Stimulated activated CD4-positive, alpha-beta T cell treated with anti-CD3 and anti-CD28 coated beads, Interleukin-2, amount 100 ng/mL, for 48 hours (primary cell): ENCODE results near the gene TPT1.
A peak's percentile ranks its signal among the peaks of the same experiment; 100 is the strongest.
"Not testable (repeated sequence)": the region's sequence is repeated elsewhere in the genome, so short reads cannot be mapped to it uniquely, and the experiment has no call there.

Experiments
- DNase-seq, 2 donors: peaks; one replicate each; pipeline ENCODE4 v3.0.0-alpha.2; 2020

Gene TPT1

DNA sequence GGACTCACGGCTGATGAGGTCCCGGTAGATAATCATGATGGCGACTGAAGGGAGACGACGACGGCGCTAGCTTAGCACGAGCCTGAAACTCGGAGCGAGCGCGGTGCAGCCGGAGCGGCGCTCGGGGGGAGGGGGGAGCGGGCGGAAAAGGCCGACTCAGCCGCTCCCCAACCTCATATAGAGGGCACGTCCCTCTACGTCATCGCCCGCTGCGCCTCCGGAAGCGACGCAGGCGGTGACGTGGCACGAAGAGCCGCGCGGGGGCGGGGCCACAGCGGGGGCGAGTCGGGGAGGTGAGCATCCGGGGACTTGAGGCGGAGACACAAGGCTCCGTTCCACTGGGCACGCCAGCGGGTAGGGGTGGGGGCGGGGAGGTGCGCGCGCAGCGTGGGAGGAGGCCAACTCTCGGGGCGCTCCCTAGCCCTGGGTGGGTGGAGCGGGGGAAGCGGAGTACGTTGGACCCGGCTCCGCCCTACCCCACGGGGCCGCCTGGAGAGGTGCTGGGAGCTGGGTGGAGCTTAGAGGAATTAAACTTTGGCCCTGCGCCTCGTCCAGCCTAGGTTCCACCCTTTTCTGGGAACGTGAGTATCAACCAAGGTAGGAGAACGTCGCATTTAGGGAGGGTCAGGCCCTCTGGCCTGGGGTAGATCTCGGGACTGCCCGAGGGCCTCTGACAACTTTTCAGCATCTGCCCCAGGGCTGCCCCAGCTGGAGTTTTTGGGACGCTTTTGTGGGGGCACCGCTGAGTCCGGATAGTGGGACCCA lies at the start of gene TPT1:
TPT1 (minus strand) TSS at position 150 of the 765 bp plus-strand sequence; CDS start at position 36, 114 bp downstream.
- peak; percentile 98 to 99 for DNase-seq

DNA sequence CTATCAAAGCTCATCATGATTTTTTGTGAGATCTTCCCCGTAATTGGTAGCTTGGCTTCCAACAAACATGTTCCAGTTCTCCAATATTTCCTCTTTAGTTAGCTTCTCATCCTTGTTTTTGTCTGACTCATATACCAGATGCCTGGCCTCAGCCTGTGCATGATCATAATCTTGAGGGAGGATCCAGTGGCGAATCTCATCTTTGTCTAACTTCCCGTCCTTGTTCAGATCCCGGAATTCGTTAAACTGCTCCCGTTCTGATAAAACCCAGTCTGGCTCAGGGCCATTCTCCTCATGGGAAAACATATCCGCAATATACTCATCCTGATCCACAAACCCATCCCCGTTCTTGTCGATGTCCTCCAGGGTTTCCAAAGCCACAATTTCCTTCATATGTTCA lies 49.4 kb upstream of the TPT1 start:
- DNase-seq: not testable (repeated sequence)

DNA sequence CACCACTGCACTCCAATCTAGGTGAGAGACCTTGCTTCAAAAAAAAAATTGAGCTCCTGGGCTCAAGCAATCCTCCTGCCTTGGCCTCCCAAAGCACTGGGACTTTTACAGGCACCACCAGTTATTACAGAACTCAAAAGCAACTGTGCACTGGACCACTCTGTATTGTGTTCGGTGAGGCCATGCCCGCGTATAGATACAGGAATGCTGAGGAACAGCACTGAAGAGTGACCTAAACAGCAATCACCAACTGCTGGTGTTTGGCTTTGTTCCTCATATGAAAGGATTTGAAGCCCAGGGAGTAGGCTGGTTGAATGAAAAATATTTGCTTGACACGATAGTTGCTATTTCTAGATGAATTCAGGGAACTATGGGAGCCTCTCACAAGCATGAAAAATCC lies 47.7 kb upstream of the TPT1 start:
- no peak for DNase-seq

DNA sequence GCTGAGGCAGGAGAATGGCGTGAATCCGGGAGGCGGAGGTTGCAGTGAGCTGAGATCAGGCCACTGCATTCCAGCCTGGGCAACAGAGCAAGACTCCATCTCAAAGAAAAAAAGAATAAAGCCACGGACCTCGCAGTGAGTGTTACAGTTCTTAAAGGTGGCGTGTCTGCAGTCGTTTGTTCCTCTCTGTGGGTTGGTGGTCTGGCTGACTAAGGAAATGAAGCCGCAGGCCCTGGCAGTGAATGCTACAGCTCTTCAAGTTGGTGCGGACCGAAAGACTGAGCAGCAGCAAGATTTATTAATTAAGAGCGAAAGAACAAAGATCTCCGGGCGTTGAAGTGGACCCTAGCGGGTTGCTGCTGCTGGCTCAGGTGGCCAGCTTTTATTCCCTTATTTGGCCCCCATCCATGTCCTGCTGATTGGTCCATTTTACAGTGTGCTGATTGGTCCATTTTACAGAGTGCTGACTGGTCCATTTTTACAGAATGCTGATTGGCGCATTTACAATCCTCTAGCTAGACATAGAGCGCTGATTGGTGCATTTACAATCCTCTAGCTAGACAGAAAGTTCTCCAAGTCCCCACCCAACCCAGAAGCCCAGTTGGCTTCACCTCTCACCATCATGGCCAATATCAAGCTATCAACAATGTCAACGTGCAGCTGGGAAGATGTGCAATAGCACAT lies 46.1 kb upstream of the TPT1 start:
- not testable (repeated sequence) for DNase-seq

DNA sequence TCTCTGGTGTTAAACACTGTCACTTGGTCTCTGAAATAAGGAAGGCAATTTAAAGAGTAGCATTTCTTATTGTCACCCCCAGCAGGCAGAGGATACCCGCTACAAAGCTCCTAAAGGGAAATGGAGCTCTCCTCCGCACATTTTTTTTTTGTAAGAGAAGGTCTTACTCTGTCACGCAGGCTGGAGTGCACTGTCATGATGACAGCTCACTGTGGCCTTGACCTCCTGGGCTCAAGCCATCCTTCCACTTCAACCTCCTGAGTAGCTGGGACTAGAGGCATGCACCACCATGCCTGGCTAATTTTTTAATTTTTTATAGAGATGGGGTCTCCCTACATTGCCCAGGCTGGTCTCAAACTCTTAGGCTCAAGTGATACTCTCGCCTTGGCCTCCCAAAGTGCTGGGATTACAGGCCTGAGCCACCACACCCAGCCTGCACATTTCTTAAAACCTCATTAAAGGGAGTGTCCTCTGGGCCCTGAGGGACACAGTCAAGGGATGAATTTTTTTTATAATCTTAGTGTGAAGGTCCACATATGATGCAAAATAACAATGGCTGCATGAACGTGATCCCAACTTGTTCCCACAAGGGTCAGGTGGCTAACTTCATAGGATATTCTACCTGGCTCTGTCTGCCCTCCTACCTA lies 45.0 kb upstream of the TPT1 start:
- DNase-seq: no peak

DNA sequence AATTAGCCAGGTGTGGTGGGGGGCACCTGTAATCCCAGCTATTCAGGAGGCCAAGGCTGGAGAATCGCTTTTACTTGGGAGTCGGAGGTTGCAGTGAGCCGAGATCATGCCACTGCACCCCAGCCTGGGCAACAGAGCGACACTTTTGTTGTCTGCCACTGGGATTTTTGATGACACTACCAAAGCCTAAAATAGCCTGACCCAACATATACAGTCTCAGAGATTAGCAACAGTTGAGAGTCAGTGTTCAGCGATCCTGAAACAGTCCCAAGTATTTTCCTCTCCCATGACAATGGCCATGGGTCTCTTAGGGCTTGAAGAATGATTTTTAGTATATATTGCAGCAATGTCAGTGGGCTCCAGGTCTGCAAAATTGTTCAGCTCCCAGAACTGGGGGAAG lies 44.3 kb upstream of the TPT1 start:
- no peak for DNase-seq

GRCh38 chr13:45384474-45385174 lies 43.6 kb upstream of the TPT1 start:
- no peak for DNase-seq

DNA sequence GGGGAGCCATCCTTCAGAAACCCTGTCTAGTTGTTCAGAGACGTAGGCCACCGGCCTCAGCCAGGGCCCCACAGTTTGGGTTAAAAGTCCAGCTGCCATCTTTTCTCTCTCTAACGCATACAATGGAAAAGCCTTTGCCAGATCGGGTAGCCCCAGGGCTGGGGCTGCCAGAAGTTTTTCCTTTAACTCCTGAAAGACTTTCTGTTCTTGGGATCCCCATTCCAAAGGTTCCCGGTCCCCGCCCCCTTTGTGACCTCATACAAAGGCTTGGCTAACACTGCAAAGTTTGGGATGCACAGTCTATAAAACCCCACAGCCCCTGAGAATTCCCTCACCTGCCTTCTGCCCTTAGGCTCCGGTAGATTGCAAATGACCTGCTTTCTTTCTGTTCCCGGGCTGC lies 41.8 kb upstream of the TPT1 start:
- DNase-seq: not testable (repeated sequence)

GRCh38 chr13:45381196-45381595 lies 40.2 kb upstream of the TPT1 start:
- no peak for DNase-seq

DNA sequence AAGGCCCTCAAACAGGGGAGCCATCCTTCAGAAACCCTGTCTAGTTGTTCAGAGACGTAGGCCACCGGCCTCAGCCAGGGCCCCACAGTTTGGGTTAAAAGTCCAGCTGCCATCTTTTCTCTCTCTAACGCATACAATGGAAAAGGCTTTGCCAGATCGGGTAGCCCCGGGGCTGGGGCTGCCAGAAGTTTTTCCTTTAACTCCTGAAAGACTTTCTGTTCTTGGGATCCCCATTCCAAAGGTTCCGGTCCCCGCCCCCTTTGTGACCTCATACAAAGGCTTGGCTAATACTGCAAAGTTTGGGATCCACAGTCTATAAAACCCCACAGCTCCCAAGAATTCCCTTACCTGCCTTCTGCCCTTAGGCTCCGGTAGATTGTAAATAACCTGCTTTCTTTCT lies 39.7 kb upstream of the TPT1 start:
- not testable (repeated sequence) for DNase-seq

DNA sequence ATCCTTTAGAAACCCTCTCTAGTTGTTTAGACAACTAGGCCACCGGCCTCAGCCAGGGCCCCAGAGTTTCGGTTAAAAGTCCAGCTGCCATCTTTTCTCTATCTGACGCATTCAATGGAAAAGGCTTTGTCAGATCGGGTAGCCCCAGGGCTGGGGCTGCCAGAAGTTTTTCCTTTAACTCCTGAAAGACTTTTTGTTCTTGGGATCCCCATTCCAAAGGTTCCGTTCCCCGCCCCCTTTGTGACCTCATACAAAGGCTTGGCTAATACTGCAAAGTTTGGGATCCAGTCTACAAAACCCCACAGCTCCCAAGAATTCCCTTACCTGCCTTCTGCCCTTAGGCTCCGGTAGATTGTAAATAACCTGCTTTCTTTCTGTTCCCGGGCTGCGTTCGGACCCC lies 38.5 kb upstream of the TPT1 start:
- DNase-seq: not testable (repeated sequence)

GRCh38 chr13:45378786-45379185 lies 37.8 kb upstream of the TPT1 start:
- DNase-seq: not testable (repeated sequence)

GRCh38 chr13:45377314-45377713 lies 36.3 kb upstream of the TPT1 start:
- not testable (repeated sequence) for DNase-seq

GRCh38 chr13:45376651-45377050 lies 35.7 kb upstream of the TPT1 start:
- not testable (repeated sequence) for DNase-seq

DNA sequence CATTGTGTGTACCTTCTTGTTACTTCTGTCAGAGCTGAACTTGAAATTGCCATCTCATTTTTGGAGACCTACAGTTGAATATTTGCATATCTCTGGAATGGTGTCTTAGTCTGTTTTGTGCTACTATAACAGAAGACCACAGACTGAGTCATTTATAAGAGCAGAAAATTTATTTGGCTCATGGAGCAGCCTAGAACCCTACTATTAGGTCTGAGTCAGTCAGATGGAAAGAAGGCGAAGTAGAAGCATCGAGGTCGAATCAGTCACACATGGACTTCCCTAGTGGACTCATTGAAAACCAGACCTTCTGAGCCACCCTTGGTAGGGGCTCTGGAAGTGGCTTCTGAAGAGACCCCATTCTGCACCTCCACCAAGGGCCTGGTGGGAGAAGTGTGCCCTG lies 33.9 kb upstream of the TPT1 start:
- DNase-seq: no peak

DNA sequence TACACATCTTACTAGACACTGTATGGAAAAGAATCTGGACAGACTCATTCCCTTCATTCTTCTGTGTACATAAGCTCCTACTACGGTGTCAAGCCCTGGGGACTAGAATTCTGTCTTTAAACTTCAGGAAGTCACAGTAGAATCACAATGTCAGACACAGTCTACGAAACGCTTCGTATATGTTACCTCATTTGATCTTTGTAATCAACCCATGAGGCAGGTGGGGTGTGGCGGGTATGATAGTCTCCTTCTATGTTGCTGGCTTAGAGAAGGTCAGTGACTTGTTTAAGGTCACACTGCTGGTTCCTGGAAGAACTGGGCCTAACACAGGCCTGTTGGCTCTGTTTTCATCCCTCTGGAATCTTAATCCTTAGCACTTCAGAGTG lies 32.2 kb upstream of the TPT1 start:
- no peak for DNase-seq

DNA sequence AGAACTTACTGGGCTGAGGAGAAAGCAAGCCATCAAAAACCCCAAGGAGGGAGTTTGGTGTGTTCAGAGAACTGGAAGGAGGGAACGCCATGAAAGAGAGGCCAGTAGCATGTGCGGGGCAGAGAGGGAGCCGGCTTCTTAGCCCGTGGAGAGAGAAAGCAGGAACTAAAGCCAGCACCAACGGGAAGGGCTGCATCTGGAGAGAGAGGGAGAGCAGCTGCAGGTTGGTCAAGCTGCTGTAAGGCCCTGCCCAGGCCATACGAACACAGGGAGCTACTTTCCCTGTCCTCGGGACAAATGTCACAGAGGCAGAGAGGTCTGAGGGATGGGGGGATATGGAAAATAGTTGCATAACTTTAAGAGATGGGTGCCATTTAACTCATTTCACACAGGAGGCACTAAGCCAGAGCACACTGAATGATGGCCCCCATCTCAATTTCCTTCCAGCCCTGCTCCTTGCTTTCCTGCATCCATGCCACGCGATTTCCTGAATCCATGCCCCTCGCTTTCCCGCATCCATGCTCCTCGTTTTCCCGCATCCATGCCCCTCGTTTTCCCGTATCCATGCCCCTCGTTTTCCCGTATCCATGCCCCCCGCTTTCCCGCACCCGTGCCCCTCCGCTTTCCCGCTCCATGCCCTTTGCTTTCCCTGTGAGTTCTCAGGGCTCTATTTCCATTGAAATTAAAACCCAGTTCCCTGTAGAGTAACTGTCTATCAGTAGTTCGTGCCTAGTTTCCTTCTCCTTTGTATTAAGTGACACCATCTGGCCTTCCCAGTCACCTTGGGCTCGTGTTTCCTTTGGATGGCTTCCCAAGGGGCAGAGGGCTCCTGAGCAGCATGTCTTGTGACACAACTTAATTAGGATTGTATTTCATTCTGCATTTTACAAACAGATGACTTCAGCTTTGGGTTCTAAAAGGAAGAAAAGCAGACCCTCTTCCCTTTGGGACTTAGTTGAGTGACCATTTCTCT lies 31.5 kb upstream of the TPT1 start:
- no peak for DNase-seq

- DNase-seq: peak; percentile 48
Measured at GRCh38 chr13:45370922-45371406, 30.0 kb upstream of the TPT1 start.

GRCh38 chr13:45369116-45369515 lies 28.1 kb upstream of the TPT1 start:
- no peak for DNase-seq

GRCh38 chr13:45368571-45368970 lies 27.6 kb upstream of the TPT1 start:
- no peak for DNase-seq

- DNase-seq: no peak
Measured at GRCh38 chr13:45368005-45368404, 27.0 kb upstream of the TPT1 start.

GRCh38 chr13:45367358-45367757 lies 26.4 kb upstream of the TPT1 start:
- peak; percentile 76 to 80 for DNase-seq
